NCI-H1694 (cell line): ENCODE measurements around the gene KMT2B.
"Not testable (repeated sequence)": the region's sequence is repeated elsewhere in the genome, so short reads cannot be mapped to it uniquely, and the experiment has no call there.

Source experiments
- DNase-seq: peaks from one replicate; lab custom pipeline; 2025; lab: John Stamatoyannopoulos, UW

KMT2B gene

DNA sequence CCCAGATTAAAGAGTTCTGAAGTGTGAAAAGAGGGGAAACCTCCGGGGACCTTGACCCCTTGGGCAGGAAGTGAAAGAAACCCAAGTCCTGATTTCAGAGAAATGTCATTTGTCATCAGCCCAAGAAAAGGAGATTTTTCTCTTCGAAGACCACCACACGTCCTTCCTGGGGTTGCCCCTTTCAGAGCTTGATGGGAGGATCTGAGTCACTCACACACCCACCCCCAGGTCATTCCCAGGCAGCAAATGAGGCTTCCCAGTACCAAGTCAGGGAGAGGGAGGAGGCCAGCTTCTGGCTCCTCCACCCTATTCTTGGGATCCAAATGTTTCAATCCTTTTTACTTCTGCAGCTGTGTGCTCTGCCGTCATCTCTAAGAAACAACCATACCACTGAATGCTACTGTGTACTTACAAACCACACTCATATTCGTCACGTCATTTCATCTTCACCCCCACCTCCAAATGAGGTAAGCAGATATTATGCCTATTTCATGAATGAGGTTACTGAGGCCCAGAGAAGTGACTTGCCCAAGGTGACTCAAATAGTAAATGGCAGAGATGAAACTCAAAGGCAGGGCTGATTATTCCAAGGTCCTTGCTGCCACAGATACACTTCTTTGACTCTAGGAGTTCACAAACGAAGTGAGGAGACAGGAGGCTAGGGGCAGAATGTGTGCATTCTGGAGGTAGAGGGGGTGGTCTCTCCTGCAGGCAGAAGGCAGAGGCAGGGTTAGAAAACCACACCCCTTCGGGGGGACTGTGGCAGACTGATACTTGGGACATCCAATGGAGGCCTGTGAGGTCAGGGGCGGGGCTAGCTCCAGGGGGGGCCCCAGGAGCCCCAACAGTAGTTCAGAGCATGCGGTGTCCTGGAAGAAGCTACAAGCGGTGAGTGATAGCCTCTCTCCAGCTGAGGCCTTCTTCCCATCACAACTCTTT lies 5.0 kb upstream of the KMT2B start:
- DNase-seq, result no peak

DNA sequence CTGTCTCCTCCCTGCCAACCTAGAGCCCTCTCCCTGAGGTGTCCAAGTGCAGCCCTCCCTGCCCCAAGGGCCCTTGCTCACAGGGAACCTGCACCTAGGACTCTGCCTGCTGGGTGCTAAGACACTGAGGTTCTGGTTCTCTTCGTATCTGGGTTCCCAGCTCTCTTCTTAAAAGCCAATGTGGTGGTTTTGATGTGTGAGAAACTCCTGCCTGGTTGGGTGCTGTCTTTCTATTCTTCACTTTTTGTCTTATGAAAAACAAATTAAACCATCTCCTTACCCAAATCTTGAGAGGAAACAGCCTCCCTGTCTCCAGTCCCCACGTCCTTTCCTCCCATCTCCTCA lies 4.3 kb upstream of the KMT2B start:
- no peak for DNase-seq

DNA sequence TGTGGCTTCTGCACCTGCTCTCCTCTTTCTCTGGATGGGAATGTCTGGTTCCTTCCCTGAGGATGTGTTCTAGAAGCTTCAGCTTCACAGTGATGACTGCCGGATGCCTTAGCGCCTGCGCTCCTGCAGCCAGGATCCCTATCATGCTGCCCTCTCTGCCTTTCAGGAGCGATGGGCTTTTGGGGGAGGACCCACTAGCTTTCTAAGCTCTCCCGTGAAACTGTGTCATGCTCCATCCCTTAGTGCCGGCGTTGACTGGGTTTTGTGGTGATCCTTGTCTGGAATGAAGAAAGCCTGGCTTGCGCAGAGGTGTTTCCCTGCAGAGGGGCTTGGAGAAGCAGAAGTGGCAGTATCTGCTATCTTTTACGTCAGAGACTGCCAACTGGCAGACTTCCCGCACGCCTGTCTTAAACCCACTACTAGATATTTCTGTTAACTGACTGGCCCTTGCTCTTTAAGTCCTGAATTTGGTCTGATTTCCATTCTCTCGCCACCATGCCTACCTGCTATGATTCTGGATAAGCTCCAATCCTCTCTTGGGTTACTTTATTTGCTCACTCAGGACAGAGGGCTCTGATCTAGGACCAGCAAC lies 3.8 kb upstream of the KMT2B start:
- no peak for DNase-seq

DNA sequence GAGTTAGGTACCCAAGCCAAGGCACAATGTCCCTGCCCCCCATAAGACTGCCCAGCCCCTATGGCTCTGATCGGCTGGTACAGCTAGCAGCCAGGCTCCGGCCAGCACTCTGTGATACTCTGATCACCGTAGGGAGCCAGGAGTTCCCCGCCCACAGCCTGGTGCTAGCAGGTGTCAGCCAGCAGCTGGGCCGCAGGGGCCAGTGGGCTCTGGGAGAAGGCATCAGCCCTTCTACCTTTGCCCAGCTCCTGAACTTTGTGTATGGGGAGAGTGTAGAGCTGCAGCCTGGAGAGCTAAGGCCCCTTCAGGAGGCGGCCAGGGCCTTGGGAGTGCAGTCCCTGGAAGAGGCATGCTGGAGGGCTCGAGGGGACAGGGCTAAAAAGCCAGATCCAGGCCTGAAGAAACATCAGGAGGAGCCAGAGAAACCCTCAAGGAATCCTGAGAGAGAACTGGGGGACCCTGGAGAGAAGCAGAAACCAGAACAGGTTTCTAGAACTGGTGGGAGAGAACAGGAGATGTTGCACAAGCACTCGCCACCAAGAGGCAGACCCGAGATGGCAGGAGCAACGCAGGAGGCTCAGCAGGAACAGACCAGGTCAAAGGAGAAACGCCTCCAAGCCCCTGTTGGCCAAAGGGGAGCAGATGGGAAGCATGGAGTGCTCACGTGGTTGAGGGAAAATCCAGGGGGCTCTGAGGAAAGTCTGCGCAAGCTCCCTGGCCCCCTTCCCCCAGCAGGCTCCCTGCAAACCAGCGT lies 3.0 kb upstream of the KMT2B start:
- no peak for DNase-seq

DNA sequence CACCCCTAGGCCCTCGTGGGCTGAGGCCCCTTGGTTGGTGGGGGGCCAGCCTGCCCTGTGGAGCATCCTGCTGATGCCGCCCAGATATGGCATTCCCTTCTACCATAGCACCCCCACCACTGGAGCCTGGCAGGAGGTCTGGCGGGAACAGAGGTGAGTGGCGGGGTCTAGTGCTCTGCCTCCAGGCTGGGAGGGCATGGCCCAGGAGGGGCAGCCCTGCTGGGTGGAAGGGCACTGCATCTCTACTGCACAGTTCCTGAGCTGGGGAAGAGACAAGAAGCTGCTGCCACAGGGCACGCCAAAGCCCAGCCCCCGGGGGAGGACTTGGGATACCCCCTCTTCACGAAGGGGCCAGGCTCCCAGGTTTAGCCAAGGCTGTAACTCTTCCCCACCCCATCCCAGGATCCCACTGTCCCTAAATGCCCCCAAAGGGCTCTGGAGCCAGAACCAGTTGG lies 2.4 kb upstream of the KMT2B start:
- DNase-seq, result no peak

GRCh38 chr19:35715981-35716800 lies 1.6 kb upstream of the KMT2B start:
- DNase-seq, result no peak

DNA sequence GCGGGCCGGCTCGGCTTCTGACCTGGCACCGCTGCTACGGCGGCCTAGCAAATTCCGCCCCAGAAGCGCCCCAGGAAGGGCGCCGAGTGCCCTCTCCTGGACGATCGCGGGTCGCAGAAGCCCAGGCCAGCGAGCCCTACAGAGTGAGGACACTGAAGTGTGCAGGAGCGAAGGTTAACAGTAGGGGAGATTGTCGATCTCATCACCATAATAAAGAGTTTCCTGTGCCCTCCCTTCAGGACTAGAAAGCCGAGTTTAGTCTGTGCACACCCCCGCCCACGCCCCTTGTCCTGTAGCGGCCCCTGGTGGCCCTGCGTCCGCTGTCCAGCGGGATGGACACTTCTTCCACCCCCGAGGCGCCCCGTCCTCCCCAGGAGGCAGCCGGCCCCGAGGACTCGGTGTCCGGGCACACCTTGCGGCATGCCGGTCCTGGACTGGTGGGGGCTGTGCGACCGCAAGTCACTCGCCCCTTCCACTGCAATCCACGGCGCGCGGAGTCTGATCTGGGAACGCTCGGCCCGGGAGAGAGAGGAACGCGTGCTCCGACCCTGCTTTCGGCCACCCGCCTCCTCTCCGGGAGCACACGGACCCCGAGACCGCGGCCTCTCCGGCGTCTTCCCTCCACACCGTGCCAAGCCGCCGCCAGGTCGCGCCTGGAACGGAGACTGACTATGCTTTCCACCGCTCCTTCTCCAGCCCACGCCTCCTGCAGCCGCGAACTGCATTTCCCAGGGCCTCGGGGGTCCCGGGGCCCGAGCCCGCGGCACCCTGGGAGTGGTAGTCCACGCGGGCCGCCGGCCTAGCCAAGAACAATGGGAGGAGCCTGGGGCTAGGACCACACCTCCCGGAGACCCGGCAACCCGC lies 770 bp upstream of the KMT2B start:
- peak; percentile 87 for DNase-seq

- no peak for DNase-seq
Observed at GRCh38 chr19:35718345-35719041, 690 bp downstream of the KMT2B start.

DNA sequence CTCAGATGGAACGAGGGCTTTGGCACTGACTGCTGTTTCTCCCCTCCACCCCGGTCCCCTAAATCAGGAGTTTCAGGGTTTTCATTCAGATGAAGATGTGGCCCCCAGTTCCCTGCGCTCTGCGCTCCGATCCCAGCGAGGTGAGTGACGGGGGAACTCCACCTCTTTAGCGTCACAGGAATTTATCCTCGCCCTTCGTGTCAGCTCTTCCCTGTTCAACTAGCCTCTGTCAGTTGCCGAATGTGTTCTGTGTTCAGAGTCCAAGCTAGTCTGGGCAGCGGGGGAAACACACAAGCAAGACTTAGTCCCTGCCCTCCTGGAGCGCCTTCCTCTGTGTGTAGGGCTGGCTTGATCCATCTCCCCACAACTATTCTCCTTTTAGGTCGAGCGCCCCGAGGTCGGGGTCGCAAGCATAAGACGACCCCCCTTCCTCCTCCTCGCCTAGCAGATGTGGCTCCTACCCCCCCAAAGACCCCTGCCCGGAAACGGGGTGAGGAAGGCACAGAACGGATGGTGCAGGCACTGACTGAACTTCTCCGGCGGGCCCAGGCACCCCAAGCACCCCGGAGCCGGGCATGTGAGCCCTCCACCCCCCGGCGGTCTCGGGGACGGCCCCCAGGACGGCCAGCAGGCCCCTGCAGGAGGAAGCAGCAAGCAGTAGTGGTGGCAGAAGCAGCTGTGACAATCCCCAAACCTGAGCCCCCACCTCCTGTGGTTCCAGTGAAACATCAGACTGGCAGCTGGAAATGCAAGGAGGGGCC lies 1.8 kb downstream of the KMT2B start:
- no peak for DNase-seq

- no peak for DNase-seq
Observed at GRCh38 chr19:35720163-35720524, 2.3 kb downstream of the KMT2B start.

- no peak for DNase-seq
Observed at GRCh38 chr19:35720648-35721047, 2.8 kb downstream of the KMT2B start.

DNA sequence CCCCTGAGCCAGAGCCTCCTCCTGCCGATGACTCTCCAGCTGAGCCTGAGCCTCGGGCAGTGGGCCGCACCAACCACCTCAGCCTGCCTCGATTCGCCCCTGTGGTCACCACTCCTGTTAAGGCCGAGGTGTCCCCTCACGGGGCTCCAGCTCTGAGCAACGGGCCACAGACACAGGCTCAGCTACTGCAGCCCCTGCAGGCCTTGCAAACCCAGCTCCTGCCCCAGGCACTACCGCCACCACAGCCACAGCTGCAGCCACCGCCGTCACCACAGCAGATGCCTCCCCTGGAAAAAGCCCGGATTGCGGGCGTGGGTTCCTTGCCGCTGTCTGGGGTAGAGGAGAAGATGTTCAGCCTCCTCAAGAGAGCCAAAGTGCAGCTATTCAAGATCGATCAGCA lies 3.6 kb downstream of the KMT2B start:
- no peak for DNase-seq

DNA sequence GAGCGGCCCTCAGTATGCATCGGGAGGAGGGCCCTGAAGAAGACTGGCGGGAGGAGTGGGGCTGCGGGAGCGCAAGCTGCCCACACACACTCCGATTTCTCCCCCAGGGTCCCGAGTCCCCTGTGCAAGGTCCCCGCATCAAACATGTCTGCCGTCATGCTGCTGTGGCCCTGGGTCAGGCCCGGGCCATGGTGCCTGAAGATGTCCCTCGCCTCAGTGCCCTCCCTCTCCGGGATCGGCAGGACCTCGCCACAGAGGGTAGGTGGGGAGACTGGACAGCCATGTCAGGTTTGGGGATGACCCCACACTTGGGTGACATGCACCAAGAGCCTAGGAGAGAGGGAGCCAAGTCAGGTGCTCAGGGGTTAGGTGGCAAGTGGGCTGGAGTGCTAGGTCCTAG lies 4.7 kb downstream of the KMT2B start:
- DNase-seq, result no peak

DNA sequence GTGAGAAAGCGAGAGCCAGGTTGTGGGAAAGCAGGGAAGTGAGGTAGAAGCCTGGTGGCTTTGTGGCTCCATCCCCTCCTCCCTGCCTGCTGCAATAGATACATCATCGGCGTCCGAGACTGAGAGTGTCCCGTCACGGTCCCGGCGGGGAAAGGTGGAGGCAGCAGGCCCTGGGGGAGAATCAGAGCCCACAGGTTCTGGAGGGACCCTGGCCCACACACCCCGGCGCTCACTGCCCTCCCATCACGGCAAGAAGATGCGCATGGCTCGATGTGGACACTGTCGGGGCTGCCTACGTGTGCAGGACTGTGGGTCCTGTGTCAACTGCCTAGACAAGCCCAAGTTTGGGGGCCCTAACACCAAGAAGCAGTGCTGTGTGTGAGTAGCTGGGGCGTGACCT lies 5.1 kb downstream of the KMT2B start:
- DNase-seq, result no peak

GRCh38 chr19:35723671-35724070 lies 5.9 kb downstream of the KMT2B start:
- no peak for DNase-seq

DNA sequence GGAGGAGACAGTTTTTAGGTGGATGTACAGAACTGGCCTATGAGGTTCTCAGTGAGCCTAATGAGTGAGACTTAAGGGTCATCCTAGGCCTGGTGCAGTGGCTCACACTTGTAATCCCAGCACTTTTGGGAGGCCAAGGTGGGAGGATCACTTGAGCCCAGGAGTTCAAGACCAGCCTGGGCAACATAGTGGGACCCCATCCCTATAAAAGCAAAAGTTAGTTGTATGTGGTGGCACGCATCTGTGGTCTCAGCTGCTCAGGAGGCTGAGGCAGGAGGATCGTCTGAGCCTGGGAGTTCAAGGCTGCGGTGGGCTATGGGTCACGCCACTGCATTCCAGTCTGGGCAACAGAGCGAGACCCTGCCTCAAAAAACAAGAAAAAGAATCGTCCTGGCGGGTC lies 6.3 kb downstream of the KMT2B start:
- DNase-seq, result not testable (repeated sequence)

GRCh38 chr19:35724560-35724959 lies 6.8 kb downstream of the KMT2B start:
- DNase-seq, result no peak

- no peak for DNase-seq
Observed at GRCh38 chr19:35725216-35725861, 7.5 kb downstream of the KMT2B start.
